ENCODE data around the gene B9D2. TPM values are rescaled to one million over a fixed set of nuclear protein-coding genes. Genes with fewer than 3 reads are reported as not detected.

The B9D2 gene
- total RNA-seq, 1 experiment from 2014 or later, result 7.3 TPM

DNA sequence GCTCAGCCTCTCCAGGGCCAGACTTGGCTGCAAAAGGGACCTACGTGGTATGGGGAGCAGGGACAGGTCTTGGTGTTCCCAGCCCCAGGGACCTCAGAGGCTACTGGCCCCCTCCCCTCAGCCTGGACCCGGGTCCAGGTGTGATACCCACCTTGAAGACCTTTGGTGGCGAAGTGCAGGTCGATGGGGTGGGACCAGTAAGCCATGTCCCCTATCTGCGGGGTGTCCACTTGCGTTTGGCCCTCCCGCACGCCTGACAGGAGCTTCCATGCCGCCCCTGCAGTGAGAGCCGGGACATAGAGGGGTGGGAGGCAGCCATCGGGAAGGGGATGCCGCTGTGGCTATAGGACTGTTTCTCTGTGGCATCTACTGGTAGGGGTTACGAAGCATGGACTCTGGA is 6.2 kb downstream of the B9D2 start (continued):
- no peak for TF ChIP-seq POLR2A (IDR thresholded peaks at IDR 0.05; ENCODE audit: borderline replicate concordance, extremely low read depth, insufficient read depth, insufficient read length)
- TF ChIP-seq CEBPB (IDR thresholded peaks at IDR 0.05; ENCODE audit: low read depth), result no peak
- TF ChIP-seq, protein P1, sequence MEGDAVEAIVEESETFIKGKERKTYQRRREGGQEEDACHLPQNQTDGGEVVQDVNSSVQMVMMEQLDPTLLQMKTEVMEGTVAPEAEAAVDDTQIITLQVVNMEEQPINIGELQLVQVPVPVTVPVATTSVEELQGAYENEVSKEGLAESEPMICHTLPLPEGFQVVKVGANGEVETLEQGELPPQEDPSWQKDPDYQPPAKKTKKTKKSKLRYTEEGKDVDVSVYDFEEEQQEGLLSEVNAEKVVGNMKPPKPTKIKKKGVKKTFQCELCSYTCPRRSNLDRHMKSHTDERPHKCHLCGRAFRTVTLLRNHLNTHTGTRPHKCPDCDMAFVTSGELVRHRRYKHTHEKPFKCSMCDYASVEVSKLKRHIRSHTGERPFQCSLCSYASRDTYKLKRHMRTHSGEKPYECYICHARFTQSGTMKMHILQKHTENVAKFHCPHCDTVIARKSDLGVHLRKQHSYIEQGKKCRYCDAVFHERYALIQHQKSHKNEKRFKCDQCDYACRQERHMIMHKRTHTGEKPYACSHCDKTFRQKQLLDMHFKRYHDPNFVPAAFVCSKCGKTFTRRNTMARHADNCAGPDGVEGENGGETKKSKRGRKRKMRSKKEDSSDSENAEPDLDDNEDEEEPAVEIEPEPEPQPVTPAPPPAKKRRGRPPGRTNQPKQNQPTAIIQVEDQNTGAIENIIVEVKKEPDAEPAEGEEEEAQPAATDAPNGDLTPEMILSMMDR (IDR thresholded peaks at IDR 0.05 in 2 of 3, conservative IDR thresholded peaks at IDR 0.05 in 1 of 3; ENCODE audit: borderline replicate concordance in 1 of 3, insufficient read depth in 1 of 3, low read depth in 2 of 3, low read length in 2 of 3), result no peak
- TF ChIP-seq CBX3 (IDR thresholded peaks at IDR 0.05; ENCODE audit: low read depth), result no peak
- TF ChIP-seq SP1 (IDR thresholded peaks at IDR 0.05; ENCODE audit: low read depth), result no peak
- no peak for TF ChIP-seq TCF7L2 (IDR thresholded peaks at IDR 0.05; ENCODE audit: borderline replicate concordance, extremely low read depth, insufficient read depth, insufficient read length)
- no peak for TF ChIP-seq SIN3A (IDR thresholded peaks at IDR 0.05; ENCODE audit: low read depth)

DNA sequence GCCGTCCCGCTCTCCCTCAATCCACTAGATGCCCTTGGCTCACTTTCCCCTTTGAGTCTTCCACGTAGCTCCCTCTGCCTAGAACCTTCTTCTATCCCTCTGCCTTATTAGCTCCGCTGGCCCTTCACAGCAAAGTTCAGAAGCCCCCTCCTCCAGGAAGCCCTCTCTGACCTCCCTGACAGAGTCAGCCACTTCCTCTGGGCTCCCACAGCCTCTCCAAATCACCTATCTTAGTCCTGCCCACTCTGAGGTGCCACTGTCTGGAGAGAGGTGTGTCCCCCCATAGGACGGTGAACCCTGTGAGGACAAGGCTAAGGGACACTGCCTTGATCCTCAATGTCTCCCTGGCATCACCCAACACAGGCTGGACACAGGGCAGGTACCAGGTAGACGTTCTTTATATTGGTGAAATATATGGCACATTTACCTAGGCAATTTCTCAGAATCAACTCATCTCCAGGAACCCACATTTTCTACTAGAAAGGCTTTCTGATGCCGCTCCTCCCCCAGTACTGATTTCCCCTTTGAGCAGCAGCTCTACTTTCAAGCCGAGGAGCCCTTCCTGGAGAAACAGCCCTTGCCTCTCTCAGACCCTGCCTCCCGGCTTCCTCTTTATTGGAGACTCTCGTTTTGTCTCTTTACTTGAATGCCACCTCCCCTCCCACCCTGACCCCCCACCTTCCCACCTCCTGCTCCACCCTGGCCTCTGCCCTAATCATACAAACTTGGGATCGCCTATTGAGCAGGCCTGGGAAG is 6.8 kb downstream of the B9D2 start:
- ChIA-PET POLR2A (no interaction called here), CTCF (interaction anchor here (1.0 kb wide), 1 partner anchor 213 kb away, joined by 3 read pairs; no protein-coding TSS in a partner anchor), RAD21 (ENCODE audit: low non-redundant PET in 1 of 2, low total read pairs in 2 of 2, uncharacterized antibody in 2 of 2, unreplicated experiment in 2 of 2) (no interaction called here)
- Histone ChIP-seq H2AFZ (ENCODE audit: low read depth, low read length, poor library complexity, severe bottlenecking) (no peak overlapping the region), H3K79me2 (ENCODE audit: insufficient read depth, low read length) (peaks cover 12% of the 10 kb centered on the region; the same call in 1 of the 2 replicates), H3K9ac (ENCODE audit: low read length) (no peak overlapping the region), H3K9me2 (ENCODE audit: insufficient read depth) (no peaks in the 10 kb centered on the region), H3K4me2 (ENCODE audit: low read length) (no peak overlapping the region), H3K9me3 (ENCODE audit: control insufficient read depth in 1 of 2, insufficient read depth in 1 of 2, low read depth in 1 of 2, low read length in 2 of 2) (no peaks in the 10 kb centered on the region), H4K20me1 (ENCODE audit: insufficient read depth) (no peaks in the 10 kb centered on the region), H3K27me3 (ENCODE audit: insufficient read depth, low read length) (no peaks in the 10 kb centered on the region), H3K36me3 (ENCODE audit: control insufficient read depth in 1 of 2, insufficient read depth in 2 of 2, low read length in 2 of 2) (no peaks in the 10 kb centered on the region), H3K4me3 (replicated peaks in 1 of 2; ENCODE audit: low read depth in 1 of 2, low read length in 2 of 2) (no peak overlapping the region), H3K4me1 (ENCODE audit: control insufficient read depth in 1 of 2, insufficient read depth in 2 of 2, low read length in 2 of 2) (peaks cover 4 to 11% of the 10 kb centered on the region in 2 experiments; a peak in 3 of 4 replicates), H3K27ac (ENCODE audit: low read depth, low read length) (no peak overlapping the region)
- no peak for ATAC-seq
- intact Hi-C loops (cut with micrococcal nuclease), result no loop called here
- BruUV-seq (replicated peaks), result no TSS peak
- no peak for DNase-seq (ENCODE audit: low read depth, low spot score)
- no peak for TF ChIP-seq SRF (IDR thresholded peaks at IDR 0.05; ENCODE audit: low read depth)
- TF ChIP-seq EGR1 (IDR thresholded peaks at IDR 0.05; ENCODE audit: low read depth), result no peak
- TF ChIP-seq, protein P1 (IDR thresholded peaks at IDR 0.05 in 2 of 3, conservative IDR thresholded peaks at IDR 0.05 in 1 of 3; ENCODE audit: borderline replicate concordance in 1 of 3, insufficient read depth in 1 of 3, low read depth in 2 of 3, low read length in 2 of 3), result no peak
- TF ChIP-seq ELF1 (IDR thresholded peaks at IDR 0.05; ENCODE audit: borderline replicate concordance, low read depth), result no peak
- no peak for TF ChIP-seq FOSL1 (IDR thresholded peaks at IDR 0.05; ENCODE audit: low read depth)
- TF ChIP-seq SIN3A (IDR thresholded peaks at IDR 0.05; ENCODE audit: low read depth), result no peak
- no peak for TF ChIP-seq JUND (IDR thresholded peaks at IDR 0.05)
- TF ChIP-seq ZNF274 (IDR thresholded peaks at IDR 0.05; ENCODE audit: low read depth, low read length), result no peak
- TF ChIP-seq RAD21 (IDR thresholded peaks at IDR 0.05; ENCODE audit: low read depth), result no peak
- no peak for TF ChIP-seq SP1 (IDR thresholded peaks at IDR 0.05; ENCODE audit: low read depth)
- no peak for TF ChIP-seq CBX3 (IDR thresholded peaks at IDR 0.05; ENCODE audit: low read depth)
- TF ChIP-seq ZFX (IDR thresholded peaks at IDR 0.05), result no peak
- TF ChIP-seq TCF7L2 (IDR thresholded peaks at IDR 0.05; ENCODE audit: borderline replicate concordance, extremely low read depth, insufficient read depth, insufficient read length), result no peak
- no peak for TF ChIP-seq CEBPB (IDR thresholded peaks at IDR 0.05; ENCODE audit: low read depth)
- TF ChIP-seq, protein P2, sequence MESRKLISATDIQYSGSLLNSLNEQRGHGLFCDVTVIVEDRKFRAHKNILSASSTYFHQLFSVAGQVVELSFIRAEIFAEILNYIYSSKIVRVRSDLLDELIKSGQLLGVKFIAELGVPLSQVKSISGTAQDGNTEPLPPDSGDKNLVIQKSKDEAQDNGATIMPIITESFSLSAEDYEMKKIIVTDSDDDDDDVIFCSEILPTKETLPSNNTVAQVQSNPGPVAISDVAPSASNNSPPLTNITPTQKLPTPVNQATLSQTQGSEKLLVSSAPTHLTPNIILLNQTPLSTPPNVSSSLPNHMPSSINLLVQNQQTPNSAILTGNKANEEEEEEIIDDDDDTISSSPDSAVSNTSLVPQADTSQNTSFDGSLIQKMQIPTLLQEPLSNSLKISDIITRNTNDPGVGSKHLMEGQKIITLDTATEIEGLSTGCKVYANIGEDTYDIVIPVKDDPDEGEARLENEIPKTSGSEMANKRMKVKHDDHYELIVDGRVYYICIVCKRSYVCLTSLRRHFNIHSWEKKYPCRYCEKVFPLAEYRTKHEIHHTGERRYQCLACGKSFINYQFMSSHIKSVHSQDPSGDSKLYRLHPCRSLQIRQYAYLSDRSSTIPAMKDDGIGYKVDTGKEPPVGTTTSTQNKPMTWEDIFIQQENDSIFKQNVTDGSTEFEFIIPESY (IDR thresholded peaks at IDR 0.05; ENCODE audit: extremely low read depth, insufficient replicate concordance, low read length), result no peak
- TF ChIP-seq EZH2phosphoT487 (IDR thresholded peaks at IDR 0.05; ENCODE audit: borderline replicate concordance), result no peak
